Nephron (organoid): ENCODE measurements around the gene ARID3B.
A peak's percentile ranks its signal among the peaks of the same experiment; 100 is the strongest.

Source experiments
- H3K27ac Mint-ChIP-seq, 3 experiments: 2 replicates each; pipeline ENCODE4 v1.8.0; 2020; ENCODE audit warnings: mixed read lengths in 3 of 3, mild to moderate bottlenecking in 2 of 3, moderate library complexity in 1 of 3
- H3K27me3 Mint-ChIP-seq: 2 replicates; pipeline ENCODE4 v1.8.0; 2021; ENCODE audit warnings: low read depth, mild to moderate bottlenecking, moderate library complexity, mixed read lengths
- H3K36me3 Mint-ChIP-seq: 2 replicates; pipeline ENCODE4 v1.8.0; 2020; ENCODE audit warnings: low read depth, mixed read lengths
- H3K4me1 Mint-ChIP-seq: 2 replicates; pipeline ENCODE4 v1.8.0; 2020; ENCODE audit warnings: mixed read lengths
- H3K4me3 Mint-ChIP-seq, 3 experiments: 2 replicates each; pipeline ENCODE4 v1.8.0; 2020; ENCODE audit warnings: mild to moderate bottlenecking in 3 of 3, mixed read lengths in 3 of 3, moderate library complexity in 2 of 3
- H3K9me3 Mint-ChIP-seq: 2 replicates; pipeline ENCODE4 v1.8.0; 2020; ENCODE audit warnings: mixed read lengths
- CTCF ChIP-seq, 3 experiments: fragments of 200-600 bp; sonication (generic); IDR thresholded peaks; one replicate each; pipeline ENCODE4 v1.5.0; 2021; ENCODE audit warnings: antibody characterized with exemption in 3 of 3; ENCODE audit not compliant: unreplicated experiment in 3 of 3

Gene ARID3B

DNA sequence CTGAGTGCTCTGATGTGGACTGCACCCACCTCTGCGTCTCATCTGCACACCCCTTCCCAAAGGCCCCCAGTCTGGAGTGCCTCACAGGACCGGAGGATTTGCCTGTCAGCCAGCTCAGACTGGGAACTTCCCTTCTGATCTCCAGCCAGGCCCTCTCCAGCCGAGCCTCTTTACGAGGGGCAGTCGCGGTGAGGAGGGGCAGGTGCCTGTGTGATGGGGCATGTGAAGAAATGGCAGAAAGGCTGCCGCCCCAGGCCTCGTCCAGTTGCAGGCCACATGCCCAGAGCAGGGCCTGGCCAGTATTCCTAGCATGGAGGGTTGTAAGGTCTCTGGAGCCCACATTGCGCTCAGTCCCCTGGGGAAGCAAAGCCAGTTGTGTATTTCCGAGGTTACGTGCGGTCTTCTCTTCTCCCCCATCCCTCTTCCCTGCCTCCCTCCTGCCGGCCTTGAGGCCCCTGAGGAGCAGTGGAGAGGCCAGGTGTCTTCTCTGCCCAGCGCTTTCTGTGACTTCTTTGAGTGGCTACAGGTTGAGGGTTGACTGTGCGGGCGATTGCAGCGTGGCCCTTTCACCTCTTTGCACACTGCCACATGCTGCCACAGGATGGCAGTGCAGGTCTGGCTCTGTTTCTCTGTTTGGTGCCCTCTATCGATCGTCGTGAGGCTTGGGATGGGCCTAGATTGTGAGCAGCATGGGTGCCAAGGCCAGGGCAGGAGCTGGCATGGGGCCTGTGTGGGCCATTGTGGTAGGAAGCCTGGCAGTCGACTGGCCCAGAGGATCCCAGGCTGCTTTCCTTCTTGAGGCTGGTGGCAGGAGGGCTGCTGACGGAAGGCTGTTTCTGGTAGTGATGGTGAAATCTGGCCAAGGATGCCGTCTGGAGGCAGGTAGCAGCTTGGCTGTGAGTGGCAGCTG is 79.9 kb downstream of the ARID3B start:
- Mint-ChIP-seq H3K4me3 (peak overlapping the region; percentile 55 to 69 (median 61)), H3K36me3 (peaks cover 62% of the 10 kb centered on the region), H3K27me3 (no peaks in the 10 kb centered on the region), H3K9me3 (no peaks in the 10 kb centered on the region), H3K4me1 (peaks cover 17% of the 10 kb centered on the region), H3K27ac (peak overlapping the region in 1 of 3 experiments; percentile 26)
- TF ChIP-seq CTCF (IDR thresholded peaks at IDR 0.05; ENCODE audit: unreplicated experiment in 3 of 3) = peak; percentile 65 to 74 (median 72)

GRCh38 chr15:74621546-74621920 is 80.5 kb downstream of the ARID3B start:
- Mint-ChIP-seq H3K9me3 (no peaks in the 10 kb centered on the region), H3K27ac (no peak overlapping the region), H3K4me3 (peak overlapping the region in 1 of 3 experiments; percentile 12), H3K27me3 (no peaks in the 10 kb centered on the region), H3K4me1 (peaks cover 15% of the 10 kb centered on the region), H3K36me3 (peaks cover 68% of the 10 kb centered on the region)
- no peak for TF ChIP-seq CTCF (IDR thresholded peaks at IDR 0.05; ENCODE audit: unreplicated experiment in 3 of 3)

DNA sequence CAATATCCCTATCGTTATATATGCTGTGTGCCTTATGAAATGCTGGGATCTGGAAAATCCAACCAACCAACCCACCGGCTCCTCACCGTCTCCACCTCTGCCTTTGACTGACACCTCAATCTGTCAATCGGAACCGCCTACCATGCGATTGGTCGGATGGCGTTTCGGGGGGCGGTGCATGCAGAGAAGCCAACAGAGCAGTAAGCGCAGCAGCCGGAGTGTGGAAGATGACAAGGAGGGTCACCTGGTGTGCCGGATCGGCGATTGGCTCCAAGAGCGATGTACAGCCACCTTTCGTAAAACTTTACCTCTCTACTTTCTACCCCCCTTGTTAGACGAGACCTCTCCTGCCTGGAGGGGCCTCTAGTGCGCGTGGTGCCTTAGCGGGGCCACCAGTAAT is 80.9 kb downstream of the ARID3B start:
- no peaks in the 10 kb centered on the region for H3K9me3 Mint-ChIP-seq
- TF ChIP-seq CTCF (IDR thresholded peaks at IDR 0.05; ENCODE audit: unreplicated experiment in 3 of 3) = no peak
- peaks cover 69% of the 10 kb centered on the region for H3K36me3 Mint-ChIP-seq
- peak overlapping the region in 1 of 3 experiments; percentile 12 for H3K4me3 Mint-ChIP-seq
- H3K4me1 Mint-ChIP-seq = peaks cover 11% of the 10 kb centered on the region
- no peak overlapping the region for H3K27ac Mint-ChIP-seq
- H3K27me3 Mint-ChIP-seq = no peaks in the 10 kb centered on the region

GRCh38 chr15:74622758-74623157 is 81.7 kb downstream of the ARID3B start:
- peaks cover 2% of the 10 kb centered on the region for H3K4me1 Mint-ChIP-seq
- no peak for TF ChIP-seq CTCF (IDR thresholded peaks at IDR 0.05; ENCODE audit: unreplicated experiment in 3 of 3)
- H3K9me3 Mint-ChIP-seq = no peaks in the 10 kb centered on the region
- no peak overlapping the region for H3K4me3 Mint-ChIP-seq
- H3K27me3 Mint-ChIP-seq = no peaks in the 10 kb centered on the region
- peaks cover 73% of the 10 kb centered on the region for H3K36me3 Mint-ChIP-seq
- no peak overlapping the region for H3K27ac Mint-ChIP-seq

- H3K9me3 Mint-ChIP-seq = no peaks in the 10 kb centered on the region
- H3K27me3 Mint-ChIP-seq = no peaks in the 10 kb centered on the region
- peaks cover 11% of the 10 kb centered on the region for H3K4me1 Mint-ChIP-seq
- H3K36me3 Mint-ChIP-seq = peaks cover 84% of the 10 kb centered on the region
- no peak overlapping the region for H3K27ac Mint-ChIP-seq
- no peak overlapping the region for H3K4me3 Mint-ChIP-seq
- no peak for TF ChIP-seq CTCF (IDR thresholded peaks at IDR 0.05; ENCODE audit: unreplicated experiment in 3 of 3)
These were observed 83.1 kb downstream of the ARID3B start for GRCh38 chr15:74624020-74624602.
